Colonic mucosa (tissue), 4 donors: ENCODE data around the gene DARS1. TPM values are rescaled to one million over a fixed set of nuclear protein-coding genes. Genes with fewer than 3 reads are reported as not detected.

Experiments used
- DNase-seq: peaks from one replicate; pipeline ENCODE4 v3.0.0-alpha.2; 2020
- H3K27ac ChIP-seq: fragments of 200-600 bp; one replicate; pipeline ENCODE4 v1.8.0; 2021
- H3K27me3 ChIP-seq: fragments of 200-600 bp; one replicate; pipeline ENCODE4 v1.8.0; 2021
- H3K36me3 ChIP-seq: fragments of 200-600 bp; one replicate; pipeline ENCODE4 v1.8.0; 2021
- H3K4me1 ChIP-seq: fragments of 200-600 bp; one replicate; pipeline ENCODE4 v1.8.0; 2021; ENCODE audit warnings: mild to moderate bottlenecking
- H3K4me3 ChIP-seq: fragments of 200-600 bp; one replicate; pipeline ENCODE4 v1.8.0; 2021
- H3K9ac ChIP-seq, 2 donors: one replicate each; pipeline ENCODE4 v1.7.0; 2013; ENCODE audit warnings: control low read depth in 2 of 2, low read depth in 2 of 2, low read length in 2 of 2
- H3K9me3 ChIP-seq: fragments of 200-600 bp; one replicate; pipeline ENCODE4 v1.8.0; 2021
- CTCF ChIP-seq: fragments of 200-600 bp; IDR thresholded peaks from one replicate; pipeline ENCODE4 v1.8.0; 2022; ENCODE audit warnings: antibody characterized with exemption, mild to moderate bottlenecking
- intact Hi-C: fragments of 100-400 bp; cut with DNase I; formaldehyde crosslinking; loops from one replicate; pipeline ENCODE4 v1.14.1; 2022
- total RNA-seq, 2 donors: library from RNA; stranded (reverse); fragmentation: NEBNext Ultra II Directional in 1 of 2; extraction: Animal tissue kit (Norgen Biotek cat#: 25700) in 1 of 2; gene quantifications; one replicate each; pipeline ENCODE4 v1.2.1, GENCODE V29; 2021
- donor health status: healthy.
- donor health status: DM: no; HTN: no; CAD: no.
- donor health status: DM: no; HTN: no; CAD: no.

DARS1 gene
- total RNA-seq, 2 donors from 2014 or later = 52.4 to 80.7 TPM

GRCh38 chr2:136021406-136021805, 36.0 kb upstream of the DARS1 start:
- intact Hi-C loops = no loop called here

GRCh38 chr2:136020831-136021230, 35.4 kb upstream of the DARS1 start:
- DNase-seq = no peak
- Histone ChIP-seq H3K9me3 (no peaks in the 10 kb centered on the region), H3K4me3 (no peak overlapping the region), H3K4me1 (no peaks in the 10 kb centered on the region), H3K9ac (no peak overlapping the region), H3K27ac (no peak overlapping the region), H3K27me3 (no peaks in the 10 kb centered on the region), H3K36me3 (no peaks in the 10 kb centered on the region)
- intact Hi-C loops = no loop called here
- no peak for TF ChIP-seq CTCF

More at GRCh38 chr2:136021406-136021805, 36.0 kb upstream of the DARS1 start:
- TF ChIP-seq CTCF = no peak
- H3K27me3 ChIP-seq = no peaks in the 10 kb centered on the region
- H3K9ac ChIP-seq = no peak overlapping the region
- H3K9me3 ChIP-seq = no peaks in the 10 kb centered on the region
- H3K4me1 ChIP-seq = no peaks in the 10 kb centered on the region
- no peak overlapping the region for H3K4me3 ChIP-seq
- no peaks in the 10 kb centered on the region for H3K36me3 ChIP-seq
- no peak overlapping the region for H3K27ac ChIP-seq
- no peak for DNase-seq

GRCh38 chr2:136019825-136020224, 34.4 kb upstream of the DARS1 start:
- no peak for DNase-seq
- H3K4me1 ChIP-seq = no peaks in the 10 kb centered on the region
- H3K27me3 ChIP-seq = no peaks in the 10 kb centered on the region
- H3K9ac ChIP-seq = no peak overlapping the region
- TF ChIP-seq CTCF = no peak
- no peak overlapping the region for H3K4me3 ChIP-seq
- no peak overlapping the region for H3K27ac ChIP-seq
- no peaks in the 10 kb centered on the region for H3K36me3 ChIP-seq
- H3K9me3 ChIP-seq = no peaks in the 10 kb centered on the region
- intact Hi-C loops = no loop called here

- no peak for TF ChIP-seq CTCF
- Histone ChIP-seq H3K9ac (no peak overlapping the region), H3K9me3 (no peaks in the 10 kb centered on the region), H3K36me3 (no peaks in the 10 kb centered on the region), H3K27me3 (no peaks in the 10 kb centered on the region), H3K4me3 (no peak overlapping the region), H3K4me1 (peaks cover 1% of the 10 kb centered on the region), H3K27ac (no peak overlapping the region)
- intact Hi-C loops = no loop called here
- no peak for DNase-seq
Observed at GRCh38 chr2:136019306-136019705, 33.9 kb upstream of the DARS1 start.

- Histone ChIP-seq H3K4me3 (no peak overlapping the region), H3K36me3 (no peaks in the 10 kb centered on the region), H3K27me3 (no peaks in the 10 kb centered on the region), H3K9me3 (no peaks in the 10 kb centered on the region), H3K4me1 (peaks cover 4% of the 10 kb centered on the region), H3K27ac (no peak overlapping the region), H3K9ac (no peak overlapping the region)
- no peak for TF ChIP-seq CTCF
- intact Hi-C loops = no loop called here
- no peak for DNase-seq
Observed at GRCh38 chr2:136017786-136018185, 32.4 kb upstream of the DARS1 start.

- Histone ChIP-seq H3K27me3 (no peaks in the 10 kb centered on the region), H3K9me3 (no peaks in the 10 kb centered on the region), H3K36me3 (no peaks in the 10 kb centered on the region), H3K9ac (no peak overlapping the region), H3K4me3 (no peak overlapping the region), H3K27ac (no peak overlapping the region), H3K4me1 (peaks cover 4% of the 10 kb centered on the region)
- no peak for DNase-seq
- intact Hi-C loops = no loop called here
- TF ChIP-seq CTCF = no peak
Observed at GRCh38 chr2:136016836-136017235, 31.4 kb upstream of the DARS1 start.
